Mesendoderm (in vitro differentiated cells): Measurements from ENCODE around the gene PCBP3.

Source experiments
- DNase-seq: peaks from one replicate; pipeline ENCODE4 v3.0.0; 2013
- H2AK5ac ChIP-seq: 2 replicates; pipeline ENCODE4 v1.6.1; 2013; ENCODE audit warnings: low read length, inconsistent platforms
- H2BK120ac ChIP-seq: 2 replicates; pipeline ENCODE4 v1.6.1; 2013; ENCODE audit warnings: low read depth, mild to moderate bottlenecking, low read length, moderate library complexity, mixed read lengths
- H2BK15ac ChIP-seq: replicated peaks from 2 replicates; pipeline ENCODE4 v1.6.1; 2013; ENCODE audit warnings: low read depth, mild to moderate bottlenecking, moderate library complexity
- H2BK5ac ChIP-seq: 2 replicates; pipeline ENCODE4 v1.6.1; 2013; ENCODE audit warnings: low read length, inconsistent platforms
- H3K18ac ChIP-seq: 2 replicates; pipeline ENCODE4 v1.6.1; 2013; ENCODE audit warnings: mild to moderate bottlenecking, low read length, mixed read lengths
- H3K23ac ChIP-seq: one replicate; pipeline ENCODE4 v1.6.1; 2013; ENCODE audit warnings: low read length
- H3K27ac ChIP-seq: 2 replicates; pipeline ENCODE4 v1.5.1; 2013; ENCODE audit warnings: low read depth, mild to moderate bottlenecking, inconsistent platforms, low read length, moderate library complexity
- H3K27me3 ChIP-seq: 2 replicates; pipeline ENCODE4 v1.6.1; 2013; ENCODE audit warnings: low read length, control low read depth, mild to moderate bottlenecking, inconsistent platforms; ENCODE audit not compliant: insufficient read depth, poor library complexity
- H3K36me3 ChIP-seq: 2 replicates; pipeline ENCODE4 v1.6.1; 2013; ENCODE audit warnings: low read length, inconsistent platforms; ENCODE audit not compliant: control insufficient read depth, insufficient read depth
- H3K4ac ChIP-seq: one replicate; pipeline ENCODE4 v1.6.1; 2013; ENCODE audit warnings: low read depth, mild to moderate bottlenecking, low read length, moderate library complexity
- H3K4me1 ChIP-seq: 2 replicates; pipeline ENCODE4 v1.6.1; 2013; ENCODE audit warnings: low read depth, low read length, inconsistent platforms; ENCODE audit not compliant: control insufficient read depth
- H3K4me2 ChIP-seq: 2 replicates; pipeline ENCODE4 v1.6.1; 2013; ENCODE audit warnings: low read length
- H3K4me3 ChIP-seq: 2 replicates; pipeline ENCODE4 v1.5.1; 2013; ENCODE audit warnings: mild to moderate bottlenecking, low read length
- H3K56ac ChIP-seq: one replicate; pipeline ENCODE4 v1.6.1; 2013; ENCODE audit warnings: low read length
- H3K79me1 ChIP-seq: 2 replicates; pipeline ENCODE4 v1.6.1; 2013; ENCODE audit warnings: low read length, inconsistent platforms
- H3K79me2 ChIP-seq: 2 replicates; pipeline ENCODE4 v1.6.1; 2013; ENCODE audit warnings: mild to moderate bottlenecking, low read length; ENCODE audit not compliant: control insufficient read depth, insufficient read depth
- H3K9ac ChIP-seq: 2 replicates; pipeline ENCODE4 v1.6.1; 2013; ENCODE audit warnings: low read length, inconsistent platforms
- H4K5ac ChIP-seq: one replicate; pipeline ENCODE4 v1.6.1; 2013; ENCODE audit warnings: low read length
- H4K8ac ChIP-seq: one replicate; pipeline ENCODE4 v1.6.1; 2013; ENCODE audit warnings: low read depth, mild to moderate bottlenecking, control low read depth, low read length, moderate library complexity
- WGBS: extraction: QIAGEN DNeasy Blood & Tissue Kit; methylation state at CpG from one replicate; pipeline ENCODE4 v1.1.7; 2013; ENCODE audit warnings: low lambda C conversion rate, missing lambda C conversion rate; ENCODE audit not compliant: insufficient coverage; ENCODE audit errors: extremely low coverage; 5-methylcytosine and 5-hydroxymethylcytosine counted together

PCBP3 gene

GRCh38 chr21:45765375-45765774 is 121.8 kb downstream of the PCBP3 start:
- no peak for DNase-seq
- no peak overlapping the region for H3K18ac ChIP-seq
- H4K5ac ChIP-seq, result no peak overlapping the region

GRCh38 chr21:45766055-45766454 is 122.5 kb downstream of the PCBP3 start:
- Histone ChIP-seq H2BK15ac (no peak overlapping the region), H3K9ac (no peak overlapping the region), H2BK5ac (no peak overlapping the region), H3K79me1 (no peaks in the 10 kb centered on the region), H3K4me3 (no peak overlapping the region), H3K27me3 (no peaks in the 10 kb centered on the region), H3K79me2 (no peaks in the 10 kb centered on the region), H3K4ac (no peak overlapping the region), H2AK5ac (no peak overlapping the region), H3K4me1 (no peaks in the 10 kb centered on the region), H3K56ac (no peak overlapping the region), H3K4me2 (no peak overlapping the region), H3K18ac (no peak overlapping the region), H2BK120ac (no peak overlapping the region), H4K8ac (no peak overlapping the region), H3K36me3 (no peaks in the 10 kb centered on the region), H3K23ac (no peak overlapping the region), H3K27ac (no peak overlapping the region), H4K5ac (no peak overlapping the region)
- DNase-seq, result no peak
- WGBS, result no CpG with 5 or more reads among the region's 14 CpGs

More at GRCh38 chr21:45765375-45765774, 121.8 kb downstream of the PCBP3 start:
- Histone ChIP-seq H3K36me3 (no peaks in the 10 kb centered on the region), H3K4me3 (no peak overlapping the region), H3K79me1 (no peaks in the 10 kb centered on the region), H3K23ac (no peak overlapping the region), H3K27ac (no peak overlapping the region), H3K27me3 (no peaks in the 10 kb centered on the region), H3K4me1 (no peaks in the 10 kb centered on the region), H2BK5ac (no peak overlapping the region), H2AK5ac (no peak overlapping the region), H4K8ac (no peak overlapping the region), H2BK15ac (no peak overlapping the region), H3K56ac (no peak overlapping the region), H3K4ac (no peak overlapping the region), H3K4me2 (no peak overlapping the region), H2BK120ac (no peak overlapping the region), H3K79me2 (no peaks in the 10 kb centered on the region), H3K9ac (no peak overlapping the region)
- WGBS, result no CpG with 5 or more reads among the region's 12 CpGs

GRCh38 chr21:45766501-45766900 is 123.0 kb downstream of the PCBP3 start:
- no peak overlapping the region for H2BK120ac ChIP-seq
- no peak for DNase-seq
- H2AK5ac ChIP-seq, result no peak overlapping the region
- no peak overlapping the region for H3K18ac ChIP-seq
- no peak overlapping the region for H4K8ac ChIP-seq
- H3K27me3 ChIP-seq, result no peaks in the 10 kb centered on the region
- no peak overlapping the region for H3K4me3 ChIP-seq
- no peak overlapping the region for H2BK15ac ChIP-seq
- no peak overlapping the region for H3K4ac ChIP-seq
- no peaks in the 10 kb centered on the region for H3K36me3 ChIP-seq
- H3K9ac ChIP-seq, result no peak overlapping the region
- H3K27ac ChIP-seq, result no peak overlapping the region
- H2BK5ac ChIP-seq, result no peak overlapping the region
- no peak overlapping the region for H3K56ac ChIP-seq
- no peak overlapping the region for H3K23ac ChIP-seq
- no peaks in the 10 kb centered on the region for H3K79me1 ChIP-seq
- WGBS, result no CpG with 5 or more reads among the region's 5 CpGs
- H3K4me2 ChIP-seq, result no peak overlapping the region
- no peaks in the 10 kb centered on the region for H3K79me2 ChIP-seq
- H3K4me1 ChIP-seq, result no peaks in the 10 kb centered on the region
- H4K5ac ChIP-seq, result no peak overlapping the region

- no peak overlapping the region for H2BK15ac ChIP-seq
- no peak overlapping the region for H3K4me3 ChIP-seq
- H2BK120ac ChIP-seq, result no peak overlapping the region
- H3K9ac ChIP-seq, result no peak overlapping the region
- no peak overlapping the region for H4K8ac ChIP-seq
- no peaks in the 10 kb centered on the region for H3K4me1 ChIP-seq
- H4K5ac ChIP-seq, result no peak overlapping the region
- no peak overlapping the region for H3K56ac ChIP-seq
- no peaks in the 10 kb centered on the region for H3K36me3 ChIP-seq
- H3K27me3 ChIP-seq, result no peaks in the 10 kb centered on the region
- no peaks in the 10 kb centered on the region for H3K79me2 ChIP-seq
- H3K23ac ChIP-seq, result no peak overlapping the region
- DNase-seq, result no peak
- no peaks in the 10 kb centered on the region for H3K79me1 ChIP-seq
- H2BK5ac ChIP-seq, result no peak overlapping the region
- WGBS, result no CpG with 5 or more reads among the region's 13 CpGs
- no peak overlapping the region for H3K27ac ChIP-seq
- no peak overlapping the region for H2AK5ac ChIP-seq
- H3K4ac ChIP-seq, result no peak overlapping the region
- no peak overlapping the region for H3K18ac ChIP-seq
- H3K4me2 ChIP-seq, result no peak overlapping the region
These were observed 123.8 kb downstream of the PCBP3 start for GRCh38 chr21:45767071-45768006.

- H2BK15ac ChIP-seq, result no peak overlapping the region
These were observed 124.7 kb downstream of the PCBP3 start for GRCh38 chr21:45768011-45768739.

More at GRCh38 chr21:45768011-45768739, 124.7 kb downstream of the PCBP3 start:
- Histone ChIP-seq H3K36me3 (no peaks in the 10 kb centered on the region), H3K23ac (no peak overlapping the region), H3K27ac (no peak overlapping the region), H3K4ac (no peak overlapping the region), H4K5ac (no peak overlapping the region), H3K27me3 (no peaks in the 10 kb centered on the region), H2BK5ac (no peak overlapping the region), H3K4me1 (no peaks in the 10 kb centered on the region), H3K4me3 (no peak overlapping the region), H3K79me2 (no peaks in the 10 kb centered on the region), H4K8ac (no peak overlapping the region), H3K56ac (no peak overlapping the region), H3K79me1 (no peaks in the 10 kb centered on the region), H3K4me2 (no peak overlapping the region), H2AK5ac (no peak overlapping the region), H3K9ac (no peak overlapping the region), H2BK120ac (no peak overlapping the region), H3K18ac (no peak overlapping the region)
- no CpG with 5 or more reads among the region's 11 CpGs for WGBS
- no peak for DNase-seq
